ENCODE measurements around the gene FGF6.
"Not testable (repeated sequence)": the region's sequence is repeated elsewhere in the genome, so short reads cannot be mapped to it uniquely, and the experiment has no call there.

The FGF6 gene

DNA sequence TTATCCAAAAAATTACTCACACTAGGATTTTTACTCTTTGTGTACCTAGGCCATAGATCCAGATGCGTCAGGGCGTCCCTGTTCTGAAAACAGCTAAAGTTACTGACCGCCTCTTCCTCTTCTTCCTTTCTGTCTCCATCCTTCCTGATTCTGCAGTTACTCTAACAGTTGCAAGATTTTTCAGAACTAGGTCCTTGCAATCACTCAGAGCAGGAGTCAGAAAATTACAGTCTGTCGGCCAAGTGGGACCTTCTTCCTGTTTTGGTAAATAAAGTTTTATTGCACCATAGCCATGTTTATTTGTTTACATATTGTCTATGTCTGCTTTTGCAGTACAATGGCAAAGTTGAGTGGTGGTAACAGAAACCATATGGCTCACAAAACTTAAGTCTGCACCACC is 25.6 kb upstream of the FGF6 start:
- no peaks in the 10 kb centered on the region for H3K36me3 ChIP-seq (ENCODE audit: control insufficient read depth, insufficient read depth, low read length)
- H2BK5ac ChIP-seq (ENCODE audit: low read length) = no peak overlapping the region
- no peak overlapping the region for H3K56ac ChIP-seq (ENCODE audit: low read length)
- H3K4me1 ChIP-seq (ENCODE audit: control insufficient read depth, low read depth, low read length) = no peaks in the 10 kb centered on the region
- H2BK15ac ChIP-seq (replicated peaks; ENCODE audit: low read depth) = no peak overlapping the region
- no peak overlapping the region for H3K9ac ChIP-seq (ENCODE audit: low read length)
- no peak overlapping the region for H3K4ac ChIP-seq (ENCODE audit: low read depth, low read length)
- no peaks in the 10 kb centered on the region for H3K79me2 ChIP-seq (ENCODE audit: control insufficient read depth, insufficient read depth, low read length)
- no peak overlapping the region for H3K23ac ChIP-seq (ENCODE audit: low read length)
- H3K27ac ChIP-seq (ENCODE audit: low read depth, low read length) = no peak overlapping the region
- H3K79me1 ChIP-seq (ENCODE audit: low read length) = no peaks in the 10 kb centered on the region
- H3K18ac ChIP-seq (ENCODE audit: low read length) = no peak overlapping the region
- H2BK120ac ChIP-seq (ENCODE audit: low read depth, low read length) = no peak overlapping the region
- no peak overlapping the region for H4K5ac ChIP-seq (ENCODE audit: low read length)
- H3K4me2 ChIP-seq (ENCODE audit: low read length) = no peak overlapping the region
- no peak for DNase-seq
- H4K8ac ChIP-seq (ENCODE audit: low read depth, low read length) = no peak overlapping the region
- no peak overlapping the region for H2AK5ac ChIP-seq (ENCODE audit: low read length)
- no peaks in the 10 kb centered on the region for H3K27me3 ChIP-seq (ENCODE audit: insufficient read depth, low read length, poor library complexity)
- H3K4me3 ChIP-seq (ENCODE audit: low read length) = no peak overlapping the region
- WGBS (ENCODE audit: extremely low coverage, insufficient coverage, low lambda C conversion rate) = no CpG with 5 or more reads among the region's 4 CpGs

DNA sequence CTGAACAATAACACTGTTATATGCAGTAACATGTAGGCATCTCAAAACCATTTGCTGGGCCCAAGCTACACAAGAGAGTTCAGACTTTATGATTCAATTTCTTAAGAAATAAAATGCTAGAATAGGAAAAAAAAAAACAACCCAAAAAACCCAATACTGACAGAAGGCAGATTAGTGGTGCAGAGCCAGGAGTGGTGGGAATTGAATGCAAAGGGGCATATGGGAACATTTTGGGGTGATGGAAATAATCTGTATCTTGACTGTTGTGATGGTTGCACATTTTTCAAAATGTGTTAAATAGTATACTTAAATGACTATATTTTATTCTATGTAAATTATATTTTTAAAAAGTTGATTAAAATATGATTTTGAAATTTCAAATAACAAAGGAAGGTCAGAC is 23.4 kb upstream of the FGF6 start:
- H3K36me3 ChIP-seq (ENCODE audit: control insufficient read depth, insufficient read depth, low read length) = no peaks in the 10 kb centered on the region
- no peak overlapping the region for H2BK5ac ChIP-seq (ENCODE audit: low read length)
- H3K23ac ChIP-seq (ENCODE audit: low read length) = no peak overlapping the region
- no peak overlapping the region for H2BK120ac ChIP-seq (ENCODE audit: low read depth, low read length)
- no peaks in the 10 kb centered on the region for H3K79me1 ChIP-seq (ENCODE audit: low read length)
- peak overlapping the region; percentile 39 for H4K8ac ChIP-seq (ENCODE audit: low read depth, low read length)
- no peaks in the 10 kb centered on the region for H3K79me2 ChIP-seq (ENCODE audit: control insufficient read depth, insufficient read depth, low read length)
- H3K4me3 ChIP-seq (ENCODE audit: low read length) = no peak overlapping the region
- no peak overlapping the region for H3K4me2 ChIP-seq (ENCODE audit: low read length)
- no peak overlapping the region for H2BK15ac ChIP-seq (replicated peaks; ENCODE audit: low read depth)
- no peak overlapping the region for H3K9ac ChIP-seq (ENCODE audit: low read length)
- no peak overlapping the region for H3K56ac ChIP-seq (ENCODE audit: low read length)
- no peak overlapping the region for H3K18ac ChIP-seq (ENCODE audit: low read length)
- no peaks in the 10 kb centered on the region for H3K27me3 ChIP-seq (ENCODE audit: insufficient read depth, low read length, poor library complexity)
- no peaks in the 10 kb centered on the region for H3K4me1 ChIP-seq (ENCODE audit: control insufficient read depth, low read depth, low read length)
- no peak for DNase-seq
- H3K27ac ChIP-seq (ENCODE audit: low read depth, low read length) = no peak overlapping the region
- H2AK5ac ChIP-seq (ENCODE audit: low read length) = no peak overlapping the region
- no peak overlapping the region for H3K4ac ChIP-seq (ENCODE audit: low read depth, low read length)
- H4K5ac ChIP-seq (ENCODE audit: low read length) = no peak overlapping the region

DNA sequence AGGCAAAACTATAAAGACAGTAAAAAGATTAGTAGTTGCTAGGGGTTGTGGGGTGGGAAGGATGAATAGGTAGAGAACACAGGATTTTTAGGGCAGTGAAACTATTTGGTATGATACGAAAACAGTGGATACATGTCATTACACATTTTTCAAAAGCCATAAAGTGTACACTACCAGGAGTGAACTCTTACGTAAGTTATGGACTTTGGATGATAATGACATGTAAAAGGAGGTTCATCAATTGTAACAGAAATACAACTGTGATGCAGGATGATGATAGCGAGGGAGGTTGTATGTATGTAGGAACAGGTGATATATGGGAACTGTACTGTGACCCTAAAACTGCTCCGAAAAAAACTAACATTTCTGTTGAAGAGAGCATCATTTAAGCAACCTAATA is 15.1 kb upstream of the FGF6 start:
- no peak for DNase-seq
- Histone ChIP-seq H3K9ac (ENCODE audit: low read length) (no peak overlapping the region), H3K79me1 (ENCODE audit: low read length) (no peaks in the 10 kb centered on the region), H3K4me1 (ENCODE audit: control insufficient read depth, low read depth, low read length) (no peaks in the 10 kb centered on the region), H3K36me3 (ENCODE audit: control insufficient read depth, insufficient read depth, low read length) (no peaks in the 10 kb centered on the region), H3K56ac (ENCODE audit: low read length) (no peak overlapping the region), H3K27ac (ENCODE audit: low read depth, low read length) (no peak overlapping the region), H3K23ac (ENCODE audit: low read length) (no peak overlapping the region), H2BK5ac (ENCODE audit: low read length) (no peak overlapping the region), H2BK120ac (ENCODE audit: low read depth, low read length) (no peak overlapping the region), H2BK15ac (replicated peaks; ENCODE audit: low read depth) (no peak overlapping the region), H3K4me3 (ENCODE audit: low read length) (no peak overlapping the region), H3K4me2 (ENCODE audit: low read length) (no peak overlapping the region), H3K79me2 (ENCODE audit: control insufficient read depth, insufficient read depth, low read length) (no peaks in the 10 kb centered on the region), H3K4ac (ENCODE audit: low read depth, low read length) (no peak overlapping the region), H2AK5ac (ENCODE audit: low read length) (no peak overlapping the region), H3K18ac (ENCODE audit: low read length) (no peak overlapping the region), H4K5ac (ENCODE audit: low read length) (no peak overlapping the region), H3K27me3 (ENCODE audit: insufficient read depth, low read length, poor library complexity) (no peaks in the 10 kb centered on the region), H4K8ac (ENCODE audit: low read depth, low read length) (no peak overlapping the region)
- no CpG with 5 or more reads among the region's 4 CpGs for WGBS (ENCODE audit: extremely low coverage, insufficient coverage, low lambda C conversion rate)

DNA sequence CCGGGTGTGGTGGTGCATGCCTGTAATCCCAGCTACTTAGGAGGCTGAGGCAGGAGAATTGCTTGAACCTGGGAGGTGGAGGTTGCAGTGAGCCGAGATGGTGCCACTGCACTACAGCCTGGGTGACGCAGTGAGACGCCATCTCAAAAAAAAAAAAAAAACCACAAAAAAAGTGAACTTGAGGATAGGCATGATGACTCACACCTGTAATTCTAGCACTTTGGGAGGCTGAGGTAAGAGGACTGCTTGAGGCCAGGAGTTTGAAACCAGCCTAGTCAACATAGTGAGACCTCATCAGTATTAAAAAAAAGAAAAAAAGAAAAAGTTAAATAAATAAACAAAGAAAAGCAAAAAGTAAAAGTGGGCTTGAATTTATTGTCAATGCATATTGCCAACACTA is 10.2 kb upstream of the FGF6 start:
- H4K8ac ChIP-seq (ENCODE audit: low read depth, low read length); H2BK5ac ChIP-seq (ENCODE audit: low read length); H4K5ac ChIP-seq (ENCODE audit: low read length); DNase-seq; H2BK15ac ChIP-seq (replicated peaks; ENCODE audit: low read depth); H2BK120ac ChIP-seq (ENCODE audit: low read depth, low read length); H3K79me1 ChIP-seq (ENCODE audit: low read length); H3K36me3 ChIP-seq (ENCODE audit: control insufficient read depth, insufficient read depth, low read length); H3K23ac ChIP-seq (ENCODE audit: low read length); H3K4ac ChIP-seq (ENCODE audit: low read depth, low read length); H3K79me2 ChIP-seq (ENCODE audit: control insufficient read depth, insufficient read depth, low read length); H3K18ac ChIP-seq (ENCODE audit: low read length); H3K27ac ChIP-seq (ENCODE audit: low read depth, low read length); H3K27me3 ChIP-seq (ENCODE audit: insufficient read depth, low read length, poor library complexity); H3K4me1 ChIP-seq (ENCODE audit: control insufficient read depth, low read depth, low read length); H3K56ac ChIP-seq (ENCODE audit: low read length); H3K9ac ChIP-seq (ENCODE audit: low read length); H3K4me2 ChIP-seq (ENCODE audit: low read length); H3K4me3 ChIP-seq (ENCODE audit: low read length); H2AK5ac ChIP-seq (ENCODE audit: low read length): not testable (repeated sequence)
- WGBS (ENCODE audit: extremely low coverage, insufficient coverage, low lambda C conversion rate) = no CpG with 5 or more reads among the region's 4 CpGs

DNA sequence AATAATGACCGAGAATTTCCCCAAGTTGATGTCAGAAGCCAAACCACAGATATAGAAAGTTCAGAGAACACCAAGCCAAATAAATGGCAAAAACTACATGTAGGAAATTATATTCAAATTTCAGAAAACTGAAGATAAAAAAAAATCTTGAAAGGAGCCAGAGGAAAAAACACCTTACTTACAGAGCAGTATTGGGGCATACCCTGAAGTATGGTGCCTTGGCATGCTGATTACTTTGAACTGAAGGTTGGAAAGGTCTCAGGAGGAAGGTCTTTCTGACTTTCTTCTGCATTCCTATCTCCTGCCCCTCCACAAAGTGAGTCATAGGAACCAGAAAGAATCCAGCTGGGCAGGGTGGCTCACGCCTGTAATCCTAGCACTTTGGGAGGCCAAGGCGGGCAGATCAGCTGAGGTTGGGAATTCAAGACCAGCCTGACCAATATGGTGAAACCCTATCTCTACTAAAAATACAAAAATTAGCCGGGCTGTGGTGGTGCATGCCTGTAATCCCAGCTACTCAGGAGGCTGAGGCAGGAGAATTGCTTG is 8.8 kb upstream of the FGF6 start:
- no peaks in the 10 kb centered on the region for H3K79me1 ChIP-seq (ENCODE audit: low read length)
- no peak overlapping the region for H3K4me2 ChIP-seq (ENCODE audit: low read length)
- DNase-seq = no peak
- no peak overlapping the region for H3K18ac ChIP-seq (ENCODE audit: low read length)
- no peak overlapping the region for H3K23ac ChIP-seq (ENCODE audit: low read length)
- H3K79me2 ChIP-seq (ENCODE audit: control insufficient read depth, insufficient read depth, low read length) = no peaks in the 10 kb centered on the region
- no peak overlapping the region for H2AK5ac ChIP-seq (ENCODE audit: low read length)
- no peaks in the 10 kb centered on the region for H3K27me3 ChIP-seq (ENCODE audit: insufficient read depth, low read length, poor library complexity)
- no peak overlapping the region for H4K8ac ChIP-seq (ENCODE audit: low read depth, low read length)
- no peak overlapping the region for H3K9ac ChIP-seq (ENCODE audit: low read length)
- H3K4me1 ChIP-seq (ENCODE audit: control insufficient read depth, low read depth, low read length) = peaks cover 13% of the 10 kb centered on the region
- H2BK5ac ChIP-seq (ENCODE audit: low read length) = no peak overlapping the region
- no peak overlapping the region for H2BK120ac ChIP-seq (ENCODE audit: low read depth, low read length)
- H3K4me3 ChIP-seq (ENCODE audit: low read length) = no peak overlapping the region
- no peak overlapping the region for H3K27ac ChIP-seq (ENCODE audit: low read depth, low read length)
- H3K36me3 ChIP-seq (ENCODE audit: control insufficient read depth, insufficient read depth, low read length) = no peaks in the 10 kb centered on the region
- WGBS (ENCODE audit: extremely low coverage, insufficient coverage, low lambda C conversion rate) = no CpG with 5 or more reads among the region's 4 CpGs
- no peak overlapping the region for H3K4ac ChIP-seq (ENCODE audit: low read depth, low read length)
- H4K5ac ChIP-seq (ENCODE audit: low read length) = no peak overlapping the region
- no peak overlapping the region for H2BK15ac ChIP-seq (replicated peaks; ENCODE audit: low read depth)
- H3K56ac ChIP-seq (ENCODE audit: low read length) = no peak overlapping the region

DNA sequence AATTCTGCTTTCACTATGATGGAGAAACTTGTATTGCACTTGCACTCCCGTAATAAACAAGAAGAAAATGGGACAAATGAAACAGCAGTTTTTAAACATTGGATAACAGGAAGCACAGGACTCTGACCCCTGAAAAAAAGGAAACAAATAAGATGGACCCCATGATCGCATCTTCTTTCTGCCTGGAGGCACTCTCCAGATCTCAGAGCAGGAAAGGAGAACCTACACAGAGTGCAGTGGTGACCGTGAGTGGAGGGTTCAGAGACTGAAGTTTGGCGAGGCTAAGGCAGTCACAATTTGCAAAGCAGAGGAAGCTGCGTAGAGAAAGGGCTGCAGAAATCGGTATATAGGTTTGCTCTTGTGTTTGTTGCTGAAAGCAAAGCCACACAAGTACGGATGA is 6.1 kb upstream of the FGF6 start:
- H3K27me3 ChIP-seq (ENCODE audit: insufficient read depth, low read length, poor library complexity) = no peaks in the 10 kb centered on the region
- H3K4me3 ChIP-seq (ENCODE audit: low read length) = no peak overlapping the region
- H3K4ac ChIP-seq (ENCODE audit: low read depth, low read length) = no peak overlapping the region
- no peak overlapping the region for H3K23ac ChIP-seq (ENCODE audit: low read length)
- no peak overlapping the region for H3K9ac ChIP-seq (ENCODE audit: low read length)
- no peak overlapping the region for H2AK5ac ChIP-seq (ENCODE audit: low read length)
- H2BK5ac ChIP-seq (ENCODE audit: low read length) = no peak overlapping the region
- no peak overlapping the region for H4K5ac ChIP-seq (ENCODE audit: low read length)
- no peaks in the 10 kb centered on the region for H3K36me3 ChIP-seq (ENCODE audit: control insufficient read depth, insufficient read depth, low read length)
- no peak overlapping the region for H3K27ac ChIP-seq (ENCODE audit: low read depth, low read length)
- H4K8ac ChIP-seq (ENCODE audit: low read depth, low read length) = no peak overlapping the region
- no peak overlapping the region for H3K4me2 ChIP-seq (ENCODE audit: low read length)
- no CpG with 5 or more reads among the region's 7 CpGs for WGBS (ENCODE audit: extremely low coverage, insufficient coverage, low lambda C conversion rate)
- peak overlapping the region; percentile 44 for H3K18ac ChIP-seq (ENCODE audit: low read length)
- peaks cover 13% of the 10 kb centered on the region for H3K4me1 ChIP-seq (ENCODE audit: control insufficient read depth, low read depth, low read length)
- H3K56ac ChIP-seq (ENCODE audit: low read length) = no peak overlapping the region
- DNase-seq = no peak
- no peaks in the 10 kb centered on the region for H3K79me1 ChIP-seq (ENCODE audit: low read length)
- H3K79me2 ChIP-seq (ENCODE audit: control insufficient read depth, insufficient read depth, low read length) = no peaks in the 10 kb centered on the region
- H2BK15ac ChIP-seq (replicated peaks; ENCODE audit: low read depth) = no peak overlapping the region
- no peak overlapping the region for H2BK120ac ChIP-seq (ENCODE audit: low read depth, low read length)
